GM12801 (cell line): ENCODE measurements around the gene MRPL48.

Source experiments
- CTCF ChIP-seq: IDR thresholded peaks from one replicate; pipeline ENCODE4 v1.5.1; 2011; ENCODE audit warnings: control low read depth; ENCODE audit not compliant: insufficient read length; ENCODE audit errors: extremely low read depth

Gene MRPL48

GRCh38 chr11:73783483-73784020 lies 4.1 kb upstream of the MRPL48 start:
- TF ChIP-seq CTCF = no peak

- TF ChIP-seq CTCF = no peak
These were observed 3.5 kb upstream of the MRPL48 start for GRCh38 chr11:73784080-73784634.

- no peak for TF ChIP-seq CTCF
These were observed 2.9 kb upstream of the MRPL48 start for GRCh38 chr11:73784734-73785133.

GRCh38 chr11:73787051-73787642 lies 527 bp upstream of the MRPL48 start:
- no peak for TF ChIP-seq CTCF

- TF ChIP-seq CTCF = no peak
These were observed 1.6 kb downstream of the MRPL48 start for GRCh38 chr11:73789279-73789670.

GRCh38 chr11:73792584-73792983 lies 4.9 kb downstream of the MRPL48 start:
- no peak for TF ChIP-seq CTCF

- no peak for TF ChIP-seq CTCF
These were observed 8.4 kb downstream of the MRPL48 start for GRCh38 chr11:73795925-73796632.
